DOHH2 (cell line): ENCODE data around the gene SRGAP3.

Source experiments
- H3F3A ChIP-seq: fragments of 200-600 bp; sonication (generic), shearing (Covaris generic); 2 replicates; pipeline ENCODE4 v1.6.0; 2016; ENCODE audit warnings: antibody characterized with exemption, mild to moderate bottlenecking; ENCODE audit not compliant: control insufficient read depth, insufficient read depth
- H3K27ac ChIP-seq: fragments of 200-600 bp; sonication (generic); 2 replicates; pipeline ENCODE4 v1.5.1; 2014; ENCODE audit warnings: low read depth, mild to moderate bottlenecking, low read length, moderate library complexity
- H3K27me3 ChIP-seq: fragments of 200-600 bp; sonication (generic); 2 replicates; pipeline ENCODE4 v1.6.1; 2014; ENCODE audit warnings: mild to moderate bottlenecking, low read length, mixed read lengths; ENCODE audit not compliant: control insufficient read depth
- H3K36me3 ChIP-seq: fragments of 200-600 bp; sonication (generic); 2 replicates; pipeline ENCODE4 v1.6.1; 2014; ENCODE audit warnings: mild to moderate bottlenecking, low read length, moderate library complexity, mixed read lengths; ENCODE audit not compliant: control insufficient read depth
- H3K4me1 ChIP-seq: fragments of 200-600 bp; sonication (generic); 2 replicates; pipeline ENCODE4 v1.6.1; 2014; ENCODE audit warnings: mild to moderate bottlenecking, low read length, mixed read lengths; ENCODE audit not compliant: control insufficient read depth
- H3K4me2 ChIP-seq: fragments of 200-600 bp; sonication (generic); 2 replicates; pipeline ENCODE4 v1.6.0; 2014; ENCODE audit warnings: mild to moderate bottlenecking, low read length, moderate library complexity
- H3K4me3 ChIP-seq: fragments of 200-600 bp; sonication (generic); 2 replicates; pipeline ENCODE4 v1.5.1; 2014; ENCODE audit warnings: mild to moderate bottlenecking, low read length, mixed read lengths
- H3K79me2 ChIP-seq: fragments of 200-600 bp; sonication (generic); 2 replicates; pipeline ENCODE4 v1.6.1; 2014; ENCODE audit warnings: mild to moderate bottlenecking, low read length, mixed read lengths; ENCODE audit not compliant: control insufficient read depth
- H3K9me2 ChIP-seq: fragments of 200-600 bp; sonication (generic); replicated peaks from 2 replicates; pipeline ENCODE4 v1.6.1; 2014; ENCODE audit warnings: mild to moderate bottlenecking, low read length, mixed read lengths; ENCODE audit not compliant: control insufficient read depth
- H3K9me3 ChIP-seq: fragments of 200-600 bp; sonication (generic); 2 replicates; pipeline ENCODE4 v1.6.1; 2014; ENCODE audit warnings: antibody characterized with exemption, low read length, mixed read lengths; ENCODE audit not compliant: control insufficient read depth, insufficient read depth
- H4K20me1 ChIP-seq: fragments of 200-600 bp; sonication (generic); 2 replicates; pipeline ENCODE4 v1.6.0; 2014; ENCODE audit warnings: low read depth, mild to moderate bottlenecking, antibody characterized with exemption, low read length, moderate library complexity; ENCODE audit not compliant: control insufficient read depth, insufficient read depth
- CTCF ChIP-seq: fragments of 200-600 bp; sonication (generic); IDR thresholded peaks from one replicate; pipeline ENCODE4 v1.5.1; 2014; ENCODE audit warnings: antibody characterized with exemption, mild to moderate bottlenecking, low read depth, low read length; ENCODE audit not compliant: poor library complexity, severe bottlenecking
- EZH2phosphoT487 ChIP-seq: fragments of 200-600 bp; sonication (generic); IDR thresholded peaks from 2 replicates; pipeline ENCODE4 v1.6.1; 2017; ENCODE audit warnings: borderline replicate concordance, mild to moderate bottlenecking, antibody characterized with exemption, low read length, moderate library complexity, mixed read lengths

Gene SRGAP3

GRCh38 chr3:9102240-9102981 is 147.0 kb downstream of the SRGAP3 start:
- Histone ChIP-seq H3K9me3 (no peaks in the 10 kb centered on the region), H3K36me3 (no peaks in the 10 kb centered on the region), H3K4me1 (no peaks in the 10 kb centered on the region), H3K79me2 (no peaks in the 10 kb centered on the region), H3K4me3 (no peak overlapping the region), H3K27ac (no peak overlapping the region), H4K20me1 (no peaks in the 10 kb centered on the region), H3K9me2 (no peaks in the 10 kb centered on the region), H3K27me3 (no peaks in the 10 kb centered on the region), H3K4me2 (no peak overlapping the region), H3F3A (no peaks in the 10 kb centered on the region)
- no peak for TF ChIP-seq CTCF

- H3K27me3 ChIP-seq = no peaks in the 10 kb centered on the region
- no peaks in the 10 kb centered on the region for H3K4me1 ChIP-seq
- no peaks in the 10 kb centered on the region for H3K79me2 ChIP-seq
- no peaks in the 10 kb centered on the region for H3K9me3 ChIP-seq
- H3K27ac ChIP-seq = no peak overlapping the region
- H3K36me3 ChIP-seq = no peaks in the 10 kb centered on the region
- no peak overlapping the region for H3K4me3 ChIP-seq
- no peak overlapping the region for H3K4me2 ChIP-seq
- no peaks in the 10 kb centered on the region for H3K9me2 ChIP-seq
- TF ChIP-seq EZH2phosphoT487 (no peak), CTCF (no peak)
- no peaks in the 10 kb centered on the region for H3F3A ChIP-seq
- H4K20me1 ChIP-seq = no peaks in the 10 kb centered on the region
These were observed 148.2 kb downstream of the SRGAP3 start for GRCh38 chr3:9101286-9101685.

- no peak overlapping the region for H3K4me3 ChIP-seq
- no peaks in the 10 kb centered on the region for H3K4me1 ChIP-seq
- H3K9me3 ChIP-seq = no peaks in the 10 kb centered on the region
- no peak for TF ChIP-seq CTCF
- TF ChIP-seq EZH2phosphoT487 = no peak
- H4K20me1 ChIP-seq = no peaks in the 10 kb centered on the region
- H3K27ac ChIP-seq = no peak overlapping the region
- no peaks in the 10 kb centered on the region for H3K79me2 ChIP-seq
- no peak overlapping the region for H3K4me2 ChIP-seq
- H3K9me2 ChIP-seq = no peaks in the 10 kb centered on the region
- H3K27me3 ChIP-seq = no peaks in the 10 kb centered on the region
- no peaks in the 10 kb centered on the region for H3F3A ChIP-seq
- no peaks in the 10 kb centered on the region for H3K36me3 ChIP-seq
These were observed 148.9 kb downstream of the SRGAP3 start for GRCh38 chr3:9100513-9100894.
